Astrocyte of the spinal cord (primary cell): Measurements from ENCODE around the gene CDK11B.
"Not testable (repeated sequence)": the region's sequence is repeated elsewhere in the genome, so short reads cannot be mapped to it uniquely, and the experiment has no call there.

Experiments used
- DNase-seq: peaks from one replicate; pipeline ENCODE4 v3.0.0; 2011; ENCODE audit warnings: low read depth, low spot score
- H3K4me3 ChIP-seq: 2 replicates; pipeline ENCODE4 v1.5.1; 2011; ENCODE audit warnings: low read depth, mild to moderate bottlenecking, low read length, moderate library complexity
- CTCF ChIP-seq: IDR thresholded peaks from 2 replicates; pipeline ENCODE4 v1.5.1; 2012; ENCODE audit warnings: low read depth, mild to moderate bottlenecking, low read length, inconsistent platforms
- in situ Hi-C: cut with HindIII; loops from 2 replicates; pipeline ENCODE4 v1.10.0; 2017; ENCODE audit warnings: low sequenced_read_pairs

CDK11B gene

DNA sequence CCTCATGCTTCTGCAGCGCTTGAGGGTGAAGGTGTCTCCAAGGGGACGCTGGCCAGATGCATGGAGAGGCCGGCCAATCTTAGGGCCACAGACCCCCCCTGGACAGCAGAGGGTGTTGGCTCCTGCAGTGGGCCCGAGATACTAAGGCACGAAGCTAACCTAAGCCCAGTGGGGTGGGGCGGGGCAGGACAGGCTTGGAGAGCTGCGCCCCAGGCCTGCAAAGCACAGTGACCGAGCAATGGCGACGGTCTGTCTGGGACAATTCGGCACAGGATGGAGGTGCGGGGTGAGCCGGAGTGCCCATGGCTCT, 60.1 kb downstream of the CDK11B start:
- H3K4me3 ChIP-seq: no peak overlapping the region
- in situ Hi-C loops: no loop called here
- TF ChIP-seq CTCF: no peak
- no peak for DNase-seq

- H3K4me3 ChIP-seq: no peak overlapping the region
- in situ Hi-C loops: no loop called here
- no peak for DNase-seq
- no peak for TF ChIP-seq CTCF
Observed at GRCh38 chr1:1598051-1598719, 60.6 kb downstream of the CDK11B start.

DNA sequence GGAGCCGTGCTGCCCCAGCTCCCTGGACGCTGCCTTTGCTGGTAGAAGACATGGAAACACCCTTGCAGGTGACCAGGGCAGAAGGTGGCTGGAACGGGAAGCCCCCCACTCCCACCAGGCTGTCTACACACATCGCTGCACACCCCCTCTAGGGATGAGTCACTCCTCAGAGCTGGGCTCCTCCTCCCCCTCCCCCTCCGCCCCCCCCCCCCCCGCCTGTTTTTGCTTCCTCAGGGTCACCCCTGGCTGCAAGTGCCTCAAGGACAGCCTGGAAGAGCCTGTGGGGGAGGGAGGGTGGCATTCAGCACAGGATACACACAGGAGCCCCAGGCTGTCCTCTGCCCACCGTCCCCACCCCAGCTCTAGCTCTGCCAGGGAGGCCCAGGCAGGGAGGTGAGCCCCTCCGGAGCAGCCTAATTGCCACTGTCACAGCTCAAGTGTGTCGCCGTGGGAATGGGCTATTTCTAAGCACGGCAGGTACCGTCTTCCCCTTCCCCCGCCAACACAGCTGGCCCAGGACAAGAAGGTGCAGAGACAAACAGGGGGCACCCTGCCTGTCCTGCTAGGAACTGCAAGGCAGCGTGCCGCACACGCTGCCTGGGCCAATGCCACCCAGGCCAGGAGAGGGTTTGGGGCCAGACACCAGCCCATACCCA, 61.4 kb downstream of the CDK11B start:
- no peak for DNase-seq
- in situ Hi-C loops: no loop called here
- H3K4me3 ChIP-seq: no peak overlapping the region
- peak; percentile 46 for TF ChIP-seq CTCF

- DNase-seq: no peak
- H3K4me3 ChIP-seq: no peak overlapping the region
- TF ChIP-seq CTCF: no peak
- in situ Hi-C loops: no loop called here
Observed at GRCh38 chr1:1596493-1597274, 62.1 kb downstream of the CDK11B start.

DNA sequence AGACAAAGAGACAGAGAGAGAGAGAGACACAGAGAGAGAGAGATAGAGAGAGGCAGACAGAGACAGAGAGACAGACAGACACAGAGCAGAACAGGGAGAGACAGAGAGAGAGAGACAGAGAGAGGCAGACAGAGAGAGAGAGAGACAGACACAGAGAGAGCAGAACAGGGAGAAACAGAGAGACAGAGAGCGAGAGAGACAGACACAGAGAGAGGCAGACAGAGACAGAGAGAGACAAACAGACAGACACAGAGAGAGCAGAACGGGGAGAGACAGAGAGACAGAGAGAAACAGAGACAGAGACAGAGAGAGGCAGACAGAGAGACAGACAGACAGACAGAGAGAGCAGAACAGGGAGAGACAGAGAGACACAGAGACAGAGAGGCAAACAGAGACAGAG, 63.5 kb downstream of the CDK11B start:
- in situ Hi-C loops, H3K4me3 ChIP-seq, DNase-seq: not testable (repeated sequence)

DNA sequence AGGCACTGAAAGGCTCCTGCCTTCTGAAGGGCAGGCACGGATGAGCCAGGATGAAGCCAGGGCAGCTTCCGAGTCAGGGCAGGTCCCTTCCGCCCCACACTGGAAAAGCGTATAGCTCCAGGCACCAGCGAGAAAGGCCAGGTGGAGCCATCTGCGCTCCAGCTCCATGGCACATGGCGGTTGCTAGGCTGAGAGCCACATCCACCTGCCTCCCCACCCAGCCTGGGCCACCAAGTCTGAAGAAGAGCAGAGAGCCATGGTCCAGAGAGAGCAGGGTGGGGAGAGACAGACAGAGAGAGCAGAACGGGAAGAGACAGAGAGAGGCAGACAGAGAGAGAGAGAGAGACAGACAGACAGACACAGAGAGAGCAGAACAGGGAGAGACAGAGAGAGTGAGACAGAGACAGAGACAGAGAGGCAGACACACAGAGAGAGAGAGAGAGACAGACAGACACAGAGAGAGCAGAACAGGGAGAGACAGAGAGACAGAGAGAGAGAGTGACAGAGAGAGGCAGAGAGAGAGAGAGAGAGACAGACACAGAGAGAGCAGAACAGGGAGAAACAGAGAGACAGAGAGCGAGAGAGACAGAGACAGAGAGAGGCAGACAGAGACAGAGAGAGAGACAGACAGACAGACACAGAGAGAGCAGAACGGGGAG, 64.1 kb downstream of the CDK11B start:
- no peak overlapping the region for H3K4me3 ChIP-seq
- no peak for DNase-seq
- TF ChIP-seq CTCF: no peak
- in situ Hi-C loops: no loop called here
